Measurements from ENCODE around the gene ECEL1.
"Not testable (repeated sequence)": the region's sequence is repeated elsewhere in the genome, so short reads cannot be mapped to it uniquely, and the experiment has no call there.

ECEL1 gene

DNA sequence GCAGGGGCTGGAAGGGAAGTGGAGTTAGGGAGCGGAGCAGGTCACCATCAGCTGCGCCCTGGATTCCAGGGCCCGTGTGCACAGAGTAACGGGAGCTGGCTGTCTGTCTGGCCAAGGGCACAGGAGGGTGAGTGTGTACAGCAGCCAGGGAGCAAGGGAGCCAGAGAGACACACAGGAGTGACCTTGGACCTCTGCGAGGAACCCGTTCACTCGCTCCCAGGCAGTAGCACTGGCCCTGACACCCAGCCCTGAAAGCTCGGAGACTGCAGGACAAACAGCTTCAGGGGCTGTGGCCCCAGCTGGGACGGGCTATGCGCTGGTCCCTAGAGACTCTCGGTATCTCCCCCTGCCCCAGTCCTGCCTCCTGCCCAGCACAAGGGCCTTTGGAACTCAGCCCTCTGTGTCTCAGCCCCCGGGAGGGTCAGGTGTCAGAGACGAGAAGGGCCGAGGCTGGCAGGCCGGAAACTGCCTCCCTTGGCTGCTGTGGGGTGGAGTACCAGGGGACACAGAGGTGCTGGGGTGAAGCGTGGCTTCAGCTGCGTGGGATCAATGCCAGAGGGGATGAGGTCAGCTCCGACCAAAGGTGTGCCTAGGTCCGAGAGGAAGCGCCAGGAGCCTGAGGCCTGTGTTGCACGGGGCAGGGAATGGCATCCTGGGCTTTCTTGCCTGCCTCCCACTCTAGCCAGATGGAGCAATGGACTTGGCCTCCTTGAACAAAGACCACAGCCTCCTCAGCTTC lies 43.8 kb downstream of the ECEL1 start:
- DNase-seq (ENCODE audit: extremely low read depth in 1 of 2, low read depth in 1 of 2), result not testable (repeated sequence)

DNA sequence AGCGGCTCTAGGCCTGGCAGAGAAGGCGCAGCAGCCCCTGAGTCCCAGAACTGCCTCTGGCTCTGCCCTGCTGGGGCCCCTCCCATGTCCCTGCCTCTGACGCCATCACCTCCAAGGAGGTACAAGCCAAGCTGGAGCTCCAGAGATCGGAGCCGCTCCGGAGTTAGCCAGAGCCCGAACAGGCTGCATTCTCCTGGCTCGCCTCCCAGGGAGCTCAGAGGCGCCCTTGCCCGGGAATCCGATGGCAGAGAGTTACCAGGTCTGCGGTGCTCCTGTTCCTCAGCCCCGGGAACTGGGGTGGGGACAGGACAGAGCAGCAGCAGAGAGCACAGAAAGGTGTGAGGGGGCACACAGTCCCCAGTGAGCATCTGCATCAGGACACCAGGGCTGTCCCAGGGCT lies 44.6 kb downstream of the ECEL1 start:
- DNase-seq (ENCODE audit: extremely low read depth in 1 of 2, low read depth in 1 of 2), result not testable (repeated sequence)

GRCh38 chr2:232442431-232442830 lies 45.2 kb downstream of the ECEL1 start:
- DNase-seq (ENCODE audit: extremely low read depth in 1 of 2, low read depth in 1 of 2), result not testable (repeated sequence)

GRCh38 chr2:232441922-232442321 lies 45.7 kb downstream of the ECEL1 start:
- DNase-seq (ENCODE audit: extremely low read depth in 1 of 2, low read depth in 1 of 2), result not testable (repeated sequence)

- DNase-seq (ENCODE audit: extremely low read depth in 1 of 2, low read depth in 1 of 2), result no peak
Observed at GRCh38 chr2:232441147-232441651, 46.4 kb downstream of the ECEL1 start.

- peak; percentile 65 to 76 for DNase-seq (ENCODE audit: extremely low read depth in 1 of 2, low read depth in 1 of 2)
Observed at GRCh38 chr2:232440220-232441018, 47.2 kb downstream of the ECEL1 start.

- no peak for DNase-seq (ENCODE audit: extremely low read depth in 1 of 2, low read depth in 1 of 2)
Observed at GRCh38 chr2:232439758-232440135, 47.9 kb downstream of the ECEL1 start.

GRCh38 chr2:232438951-232439757 lies 48.5 kb downstream of the ECEL1 start:
- DNase-seq (ENCODE audit: extremely low read depth in 1 of 2, low read depth in 1 of 2), result no peak

DNA sequence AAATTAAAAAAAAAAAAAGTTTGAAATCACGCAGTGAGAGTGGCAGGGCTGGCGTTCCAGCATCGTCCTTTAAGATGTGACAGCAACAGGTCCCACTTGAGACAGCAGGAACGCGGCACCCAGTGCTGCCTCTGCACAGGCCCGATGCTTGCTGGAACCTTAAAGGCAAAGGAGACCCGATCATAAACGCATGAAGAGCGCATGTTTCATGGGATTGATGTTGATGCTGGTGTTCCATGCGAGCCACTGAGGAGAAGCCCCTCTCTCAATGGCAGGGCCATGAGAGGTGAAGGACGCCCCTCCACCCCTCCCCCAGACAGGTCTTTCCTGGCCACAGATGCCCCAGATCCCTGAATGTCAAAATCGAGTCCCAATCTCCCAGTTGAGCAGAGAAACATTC lies 49.5 kb downstream of the ECEL1 start:
- no peak for DNase-seq (ENCODE audit: extremely low read depth in 1 of 2, low read depth in 1 of 2)

GRCh38 chr2:232437195-232437571 lies 50.5 kb downstream of the ECEL1 start:
- DNase-seq (ENCODE audit: extremely low read depth in 1 of 2, low read depth in 1 of 2), result no peak

DNA sequence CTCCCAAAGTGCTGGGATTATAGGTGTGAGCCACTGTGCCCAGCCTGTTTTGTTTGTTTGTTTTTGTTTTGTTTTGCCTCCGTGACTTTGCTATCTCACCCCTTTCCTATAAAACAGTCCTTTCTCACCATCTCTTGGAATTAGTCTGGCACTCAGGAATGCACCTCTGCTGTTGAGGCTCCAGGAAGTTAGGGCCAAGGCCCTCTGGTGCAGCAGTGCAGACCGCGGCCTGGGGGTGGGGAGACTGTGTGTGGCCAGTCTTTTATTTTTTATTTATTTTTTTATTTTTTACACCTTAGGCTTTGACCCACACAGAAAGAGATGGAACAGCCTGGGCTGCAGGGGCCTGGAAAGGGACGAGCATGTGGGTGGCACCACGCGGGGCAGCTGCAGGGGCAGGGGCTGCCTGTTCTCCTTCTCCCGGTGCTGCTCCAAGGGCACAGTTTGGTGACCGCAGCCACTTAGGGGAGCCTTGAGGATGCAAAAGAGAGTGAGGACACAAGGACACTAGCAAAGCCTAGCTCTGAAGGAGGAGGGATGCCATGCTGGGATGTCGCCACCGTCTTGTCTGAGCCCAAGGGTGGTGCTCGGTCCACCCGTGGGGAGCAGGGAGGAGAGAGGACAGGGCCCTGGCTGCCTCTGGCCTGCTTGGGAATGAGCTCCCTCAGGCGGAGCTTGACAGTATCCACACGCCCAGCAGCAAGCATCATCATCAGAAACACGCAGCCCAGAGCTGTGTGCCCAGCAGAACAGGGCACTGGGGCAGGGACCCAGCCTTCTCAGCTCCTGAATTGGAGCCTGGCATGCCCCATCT lies 51.0 kb downstream of the ECEL1 start:
- no peak for DNase-seq (ENCODE audit: extremely low read depth in 1 of 2, low read depth in 1 of 2)

DNA sequence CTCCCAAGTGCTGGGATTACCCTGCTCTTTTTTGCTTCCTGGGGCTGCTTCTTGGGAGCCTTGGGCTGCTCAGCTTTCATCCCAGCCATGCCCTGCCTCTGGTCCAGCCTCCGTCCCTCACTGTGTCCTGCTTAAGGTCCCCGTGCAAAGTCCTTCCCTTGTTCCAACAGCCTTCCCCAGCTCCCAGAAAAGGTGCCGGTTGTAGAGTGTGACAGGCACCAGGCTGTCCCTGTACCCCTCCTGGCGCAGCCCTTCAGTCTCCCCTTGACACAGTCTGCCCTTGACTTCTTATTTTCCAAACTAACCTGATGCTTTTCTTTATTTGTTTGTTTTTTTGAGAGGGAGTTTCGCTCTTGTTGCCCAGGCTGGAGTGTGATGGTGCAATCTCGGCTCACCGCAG lies 51.8 kb downstream of the ECEL1 start:
- DNase-seq (ENCODE audit: extremely low read depth in 1 of 2, low read depth in 1 of 2), result no peak

- DNase-seq (ENCODE audit: extremely low read depth in 1 of 2, low read depth in 1 of 2), result no peak
Observed at GRCh38 chr2:232435375-232435648, 52.3 kb downstream of the ECEL1 start.

DNA sequence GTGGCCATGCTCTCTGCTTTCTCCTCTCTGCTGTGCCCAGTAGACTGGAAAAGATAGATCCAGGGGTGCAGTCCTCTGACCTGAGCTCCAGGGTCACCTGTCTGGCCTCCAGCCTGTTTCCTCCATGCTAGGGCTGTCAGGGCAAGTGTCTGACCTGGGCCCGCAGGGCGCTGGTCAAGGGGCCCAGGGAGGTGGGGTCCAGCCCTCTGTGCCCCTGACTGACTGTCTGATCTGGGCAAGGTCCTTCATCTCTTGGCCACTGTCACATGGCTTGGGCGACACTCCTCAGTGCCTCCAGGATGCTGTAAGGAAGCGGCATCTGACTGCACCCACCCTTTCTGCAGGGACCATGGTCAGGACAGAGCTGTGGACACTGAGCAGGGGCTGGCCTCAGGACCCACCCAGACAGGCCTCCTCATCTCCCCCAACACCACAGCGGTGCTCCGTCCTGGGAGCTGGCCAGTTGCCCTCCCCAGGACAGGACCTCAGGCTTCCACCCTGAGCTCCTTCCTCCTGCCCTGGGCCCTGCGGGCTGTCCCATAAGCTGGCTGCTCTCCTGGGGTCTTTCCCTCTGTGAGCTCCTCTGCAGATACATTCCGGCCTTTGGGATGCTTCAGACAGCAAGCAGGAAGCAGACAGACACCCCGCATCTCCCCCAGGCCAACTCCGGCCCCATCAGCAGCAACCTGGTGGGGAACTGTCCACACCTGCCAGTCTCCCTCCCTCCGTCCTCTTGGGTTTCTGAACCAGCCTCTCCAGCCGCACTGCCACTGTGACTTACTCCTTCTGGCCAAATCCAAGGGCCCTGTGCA lies 52.9 kb downstream of the ECEL1 start:
- no peak for DNase-seq (ENCODE audit: extremely low read depth in 1 of 2, low read depth in 1 of 2)

GRCh38 chr2:232434091-232434490 lies 53.5 kb downstream of the ECEL1 start:
- no peak for DNase-seq (ENCODE audit: extremely low read depth in 1 of 2, low read depth in 1 of 2)

DNA sequence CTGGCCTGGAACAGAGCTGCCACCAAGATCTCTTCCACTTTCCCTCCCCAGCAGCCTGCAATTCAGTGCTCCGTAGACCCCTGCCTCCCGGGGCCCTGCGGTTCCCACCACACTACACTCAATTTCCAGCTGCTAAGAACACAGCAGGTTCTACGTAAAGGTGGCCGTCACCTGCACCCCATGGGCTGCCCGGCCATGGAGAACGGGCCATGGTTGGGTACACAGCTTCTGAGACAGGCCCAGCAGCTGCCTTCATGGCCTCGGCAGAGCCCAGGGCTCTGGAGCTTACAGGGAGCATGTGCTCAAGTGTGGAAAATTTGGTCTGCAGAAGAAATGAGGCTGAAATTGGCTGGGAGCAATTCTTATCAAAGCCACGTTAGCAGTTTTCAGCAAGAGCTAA lies 54.0 kb downstream of the ECEL1 start:
- DNase-seq (ENCODE audit: extremely low read depth in 1 of 2, low read depth in 1 of 2), result not testable (repeated sequence)

DNA sequence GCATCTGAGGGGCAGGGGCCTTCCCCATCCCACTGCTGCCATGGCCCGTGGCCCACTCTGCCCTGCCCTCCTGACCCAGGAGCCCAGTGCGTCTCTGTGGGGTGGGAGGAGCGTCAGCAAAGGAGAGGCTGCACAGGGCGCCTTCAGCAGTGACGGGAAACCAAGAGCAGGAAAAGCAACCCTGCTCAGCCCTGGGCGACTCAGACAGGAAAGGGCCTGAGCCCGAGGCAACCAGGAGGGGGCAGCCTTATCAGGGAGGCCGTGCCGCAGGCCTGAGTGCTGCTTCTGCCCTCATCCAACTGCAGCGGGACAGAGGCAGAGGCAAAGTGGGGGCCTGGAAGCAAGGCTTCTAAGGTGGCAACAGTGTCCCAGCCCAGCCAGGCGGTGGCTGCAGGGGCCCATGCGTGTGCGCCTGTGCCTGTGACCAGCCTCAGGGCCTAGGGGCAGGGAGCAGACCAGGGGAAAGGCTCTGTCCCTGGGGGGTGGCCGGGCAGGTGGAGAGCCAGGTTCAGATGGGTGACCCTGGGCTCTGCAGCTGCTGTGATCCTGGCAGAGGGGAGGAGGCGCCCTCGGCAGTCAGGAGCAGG lies 54.9 kb downstream of the ECEL1 start:
- no peak for DNase-seq (ENCODE audit: extremely low read depth in 1 of 2, low read depth in 1 of 2)

- DNase-seq (ENCODE audit: extremely low read depth in 1 of 2, low read depth in 1 of 2), result no peak
Observed at GRCh38 chr2:232431705-232432590, 55.7 kb downstream of the ECEL1 start.
